Measurements from ENCODE around the gene FGD6.
"Not testable (repeated sequence)": the region's sequence is repeated elsewhere in the genome, so short reads cannot be mapped to it uniquely, and the experiment has no call there.

Gene FGD6

GRCh38 chr12:95204141-95204866 lies 13.0 kb downstream of the FGD6 start:
- DNase-seq = no peak

GRCh38 chr12:95203487-95204030 lies 13.7 kb downstream of the FGD6 start:
- DNase-seq = no peak

DNA sequence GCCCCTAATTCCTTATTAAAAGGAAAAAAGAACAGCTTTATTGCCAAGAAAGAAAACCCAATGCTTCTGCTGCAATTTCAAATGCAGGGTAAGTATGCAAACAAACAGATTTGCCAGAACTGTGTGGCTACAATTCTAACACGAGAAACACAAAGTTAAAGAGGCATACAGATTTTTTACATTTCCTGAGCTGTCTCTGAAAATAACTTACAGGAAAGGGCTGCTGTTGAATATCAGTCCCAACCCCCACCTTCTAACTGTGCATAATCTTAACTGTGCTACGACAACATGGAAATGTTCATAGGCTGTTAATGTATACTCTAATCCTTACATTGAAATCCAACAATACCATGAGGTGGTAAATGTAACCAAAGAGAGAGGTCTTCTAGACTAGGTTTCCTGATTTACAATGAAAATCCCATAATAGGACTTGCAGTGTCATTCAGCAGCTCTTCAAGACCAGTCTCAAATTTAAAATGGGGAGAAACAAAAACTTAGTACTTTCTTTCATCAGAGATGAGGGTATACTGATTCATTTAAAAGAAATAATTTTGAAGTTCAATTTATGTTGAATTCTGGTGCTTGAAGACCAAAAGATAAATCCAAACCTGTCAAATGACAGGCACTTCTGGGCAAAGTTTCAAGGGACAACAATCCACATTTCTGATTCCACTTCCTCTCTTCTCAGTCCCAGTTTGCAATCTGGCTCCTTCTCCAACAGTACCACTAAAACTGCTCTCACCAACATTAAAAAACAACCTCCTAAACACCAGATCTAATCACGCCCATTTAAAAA lies 14.4 kb downstream of the FGD6 start:
- DNase-seq = no peak

DNA sequence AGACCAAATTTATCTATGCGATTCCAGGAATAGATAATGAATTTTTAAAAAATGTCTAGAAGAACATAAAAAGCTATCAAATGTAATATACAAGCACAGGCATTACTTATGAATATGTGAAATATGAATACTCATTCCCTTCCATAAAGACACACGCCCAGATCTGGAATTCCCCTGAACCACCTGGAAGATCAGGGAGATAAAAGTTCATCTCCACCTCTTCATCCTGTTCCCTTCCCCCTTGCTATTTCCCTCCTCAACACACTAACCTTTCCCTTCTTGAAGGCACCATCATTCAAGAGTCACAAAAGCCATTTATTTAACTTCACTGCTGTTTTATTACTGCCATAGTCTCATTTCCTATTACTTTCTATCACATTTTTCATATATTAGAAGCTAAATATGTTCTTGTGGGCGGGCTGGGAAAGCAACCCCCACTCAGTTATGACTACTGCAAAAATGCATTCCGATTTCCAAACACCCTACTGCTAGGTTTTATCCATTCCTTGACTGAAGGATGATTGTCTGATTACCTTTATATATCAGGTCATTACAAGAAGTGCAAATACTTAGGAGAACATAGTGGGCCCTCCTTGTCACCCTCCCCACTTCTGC lies 16.1 kb downstream of the FGD6 start:
- no peak for DNase-seq

DNA sequence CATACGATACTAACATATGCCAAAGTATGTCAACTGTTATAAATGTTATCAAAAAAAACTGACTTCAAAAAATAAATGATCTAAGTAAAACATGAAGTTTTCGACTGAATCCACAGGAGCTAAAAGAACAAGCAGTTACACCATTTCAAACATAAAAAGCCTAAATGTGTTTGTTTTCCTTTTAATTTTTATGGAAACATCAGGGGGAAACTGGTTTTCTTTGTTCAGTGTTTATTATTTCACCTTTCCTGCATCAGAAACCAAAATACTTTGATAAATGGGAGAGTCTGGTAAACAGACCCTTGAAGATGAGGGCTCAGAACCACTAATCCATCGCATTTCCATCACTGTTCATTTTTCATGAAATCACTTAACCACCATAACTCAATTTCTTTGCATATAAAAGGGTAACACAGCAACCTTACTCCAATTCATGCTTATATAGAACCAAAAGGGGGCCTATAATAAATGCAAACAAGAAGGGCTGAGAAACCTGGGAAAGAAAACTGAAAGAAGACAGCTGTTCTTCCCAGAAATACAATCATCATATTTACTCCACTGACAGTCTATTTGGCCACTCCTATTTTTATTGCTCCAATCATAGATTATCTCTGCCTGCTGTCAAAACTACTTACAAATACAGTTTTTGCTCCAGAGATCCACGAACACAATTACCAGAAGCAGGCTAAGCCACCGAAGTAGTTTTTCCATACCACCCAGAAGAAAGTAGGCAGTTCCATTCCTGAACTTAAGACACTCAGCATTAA lies 17.0 kb downstream of the FGD6 start:
- DNase-seq = no peak

GRCh38 chr12:95198914-95199313 lies 18.4 kb downstream of the FGD6 start:
- DNase-seq = no peak

DNA sequence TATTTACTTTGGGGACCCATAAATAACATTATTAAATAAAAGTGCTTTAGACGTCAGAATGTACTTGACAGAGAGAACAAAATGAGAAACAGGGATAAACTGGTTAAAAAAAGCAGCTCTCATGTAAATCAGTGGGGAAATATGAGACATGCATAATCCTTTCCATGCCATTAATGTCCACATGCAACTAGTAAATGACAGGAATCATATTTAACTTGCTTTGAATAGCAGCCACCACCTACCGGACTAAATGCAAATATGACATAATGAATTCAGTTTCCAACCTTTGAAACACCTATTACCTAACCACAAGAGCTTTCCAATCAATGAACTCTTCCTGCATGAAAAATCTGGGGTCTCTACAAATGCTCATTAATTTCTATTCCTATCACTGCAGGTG lies 19.6 kb downstream of the FGD6 start:
- no peak for DNase-seq

DNA sequence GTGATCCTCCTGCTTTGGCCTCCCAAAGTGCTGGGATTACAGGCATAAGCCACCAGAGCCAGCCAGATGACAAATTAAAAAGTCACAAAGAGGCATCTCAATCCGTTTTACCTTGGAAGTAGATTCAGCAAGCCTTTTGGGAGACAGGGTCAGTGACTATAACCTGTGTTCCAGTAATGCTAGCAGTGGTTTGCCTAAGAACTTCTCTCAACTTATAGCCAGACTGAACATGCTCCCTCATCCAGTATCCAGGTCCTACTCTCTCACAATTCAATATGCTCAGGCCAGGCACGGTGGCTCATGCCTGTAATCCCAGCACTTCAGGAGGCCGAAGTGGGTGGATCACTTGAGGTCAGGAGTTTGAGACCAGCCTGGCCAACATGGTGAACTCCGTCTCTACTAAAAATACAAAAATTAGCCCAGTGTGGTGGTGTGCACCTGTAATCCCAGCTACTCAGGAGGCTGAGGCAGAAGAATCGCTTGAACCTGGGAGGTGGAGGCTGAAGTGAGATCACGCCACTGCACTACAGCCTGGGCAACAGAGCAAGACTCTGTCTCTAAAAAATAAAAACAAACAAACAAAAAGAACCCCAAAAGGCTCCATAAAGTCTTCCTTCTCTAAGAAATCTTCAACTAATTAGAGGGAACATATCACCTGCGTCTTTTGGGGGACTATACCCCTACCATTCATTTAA lies 20.2 kb downstream of the FGD6 start:
- not testable (repeated sequence) for DNase-seq

DNA sequence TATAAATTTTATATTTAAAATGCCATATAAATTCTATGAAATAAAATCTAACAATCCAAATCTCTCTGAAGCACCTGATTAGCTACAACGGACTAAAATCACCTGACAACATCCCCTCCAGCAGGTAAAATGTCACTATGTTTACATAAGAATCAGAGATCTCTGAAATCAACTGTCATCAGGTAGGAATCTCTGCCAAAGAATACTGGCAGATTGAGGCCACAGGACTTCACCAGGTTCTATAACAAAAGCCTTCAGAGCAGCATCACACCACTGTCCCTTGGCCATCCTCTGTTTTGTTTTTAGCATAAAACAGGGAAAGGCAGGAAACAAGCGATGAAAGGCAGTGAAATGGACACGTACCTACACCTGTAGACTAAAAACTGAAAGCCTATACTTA lies 22.1 kb downstream of the FGD6 start:
- DNase-seq = no peak

DNA sequence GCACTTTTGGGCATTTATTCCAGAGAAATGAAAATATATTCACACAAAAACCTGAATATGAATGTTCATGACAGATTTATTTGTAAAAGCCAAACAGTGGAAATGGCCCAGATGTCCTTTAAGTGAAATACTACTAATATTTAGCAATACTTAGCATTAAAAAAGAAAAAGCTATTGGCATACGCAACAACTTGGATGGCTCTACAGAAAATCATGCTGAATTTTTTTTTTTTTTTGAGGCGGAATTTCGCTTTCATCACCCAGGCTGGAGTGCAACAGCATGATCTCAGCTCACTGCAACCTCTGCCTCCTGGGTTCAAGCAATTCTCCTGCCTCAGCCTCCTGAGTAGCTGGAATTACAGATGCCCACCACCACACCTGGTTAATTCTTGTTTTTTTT lies 24.1 kb downstream of the FGD6 start:
- DNase-seq = no peak

GRCh38 chr12:95192271-95192670 lies 25.0 kb downstream of the FGD6 start:
- no peak for DNase-seq

- DNase-seq = no peak
Measured at GRCh38 chr12:95191060-95191696, 26.1 kb downstream of the FGD6 start.

DNA sequence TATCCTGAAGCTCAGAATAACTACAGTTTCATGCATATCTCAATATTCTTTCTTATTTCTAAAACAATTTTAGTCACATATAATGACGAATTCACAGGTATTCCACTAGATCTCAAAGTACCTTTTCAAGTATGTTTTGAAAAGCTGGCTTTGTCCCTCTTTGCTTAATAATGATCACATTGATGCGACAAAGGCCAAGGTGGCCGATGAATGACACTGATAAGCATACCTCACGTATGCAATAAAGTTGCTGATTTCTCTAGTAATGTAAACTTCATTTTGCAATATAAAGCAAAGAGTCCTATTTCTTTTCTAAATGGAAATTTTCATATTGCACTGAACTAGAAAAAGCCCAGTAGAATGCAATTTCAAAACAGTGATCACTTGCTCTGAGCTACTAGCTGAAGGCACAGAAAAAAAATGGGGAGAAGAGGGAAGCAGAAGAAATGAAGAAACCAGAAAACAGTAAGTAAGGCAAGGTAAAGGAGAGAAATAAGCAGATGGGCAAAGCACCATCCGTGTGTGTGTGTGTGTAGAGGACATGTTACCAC lies 29.3 kb downstream of the FGD6 start:
- DNase-seq = no peak

GRCh38 chr12:95185854-95186253 lies 31.4 kb downstream of the FGD6 start:
- no peak for DNase-seq

DNA sequence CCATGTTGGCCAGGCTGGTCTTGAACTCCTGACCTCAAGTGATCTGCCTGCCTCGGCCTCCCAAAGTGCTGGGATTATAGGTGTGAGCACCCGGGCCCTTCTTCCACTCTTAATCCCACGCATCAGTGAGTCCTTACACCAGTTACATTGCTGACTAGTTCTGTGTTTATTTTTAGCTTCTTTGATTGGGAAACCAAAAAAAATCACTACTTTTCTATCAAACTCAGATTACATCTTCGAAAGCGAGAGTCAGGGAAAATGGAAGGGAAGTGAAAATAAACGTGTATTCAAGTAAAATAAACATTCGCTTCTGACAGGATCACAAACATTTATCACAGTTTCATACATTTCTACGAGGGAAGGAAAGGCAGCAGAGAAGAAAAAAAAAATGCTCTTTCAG lies 32.2 kb downstream of the FGD6 start:
- DNase-seq = no peak

GRCh38 chr12:95184121-95184520 lies 33.1 kb downstream of the FGD6 start:
- DNase-seq = no peak

GRCh38 chr12:95182868-95183415 lies 34.3 kb downstream of the FGD6 start:
- DNase-seq = no peak

DNA sequence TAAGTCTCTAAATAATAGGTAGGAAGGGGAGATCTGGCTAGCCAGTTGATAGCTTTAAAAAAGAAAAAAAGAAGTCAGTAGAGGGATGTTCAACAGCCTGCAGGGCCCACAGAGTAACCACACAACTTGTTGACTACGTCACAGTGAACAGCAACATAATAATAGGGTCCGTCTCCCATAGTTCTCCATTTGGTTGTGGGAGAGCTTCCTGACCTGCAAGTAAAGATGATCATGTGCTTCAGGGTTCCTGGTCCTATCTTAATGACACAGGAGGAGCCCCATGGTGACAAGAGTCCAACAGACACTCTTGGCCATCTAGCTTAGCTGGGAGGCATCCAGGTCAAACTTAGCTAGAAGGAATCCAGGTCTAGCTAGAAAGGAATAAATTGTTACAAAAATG lies 36.2 kb downstream of the FGD6 start:
- no peak for DNase-seq

DNA sequence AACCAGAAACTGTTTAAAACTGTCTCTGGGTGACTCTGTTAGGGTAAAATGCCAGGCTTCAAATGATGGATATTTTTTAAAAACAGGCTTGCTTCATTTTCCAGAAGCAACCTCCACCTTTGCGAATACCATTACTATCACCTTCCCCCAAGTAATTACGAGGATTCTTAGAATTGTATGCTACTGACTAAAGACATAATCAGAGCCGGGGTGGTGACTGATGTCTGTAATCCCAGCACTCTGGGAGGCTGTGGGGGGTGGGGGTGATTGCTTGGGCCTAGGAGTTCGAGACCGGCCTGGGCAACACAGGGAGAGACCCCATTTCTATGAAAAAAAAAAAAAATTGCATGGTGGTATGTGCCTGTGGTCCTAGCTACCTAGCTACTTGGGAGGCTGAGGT lies 38.3 kb downstream of the FGD6 start:
- no peak for DNase-seq

GRCh38 chr12:95178136-95178535 lies 39.1 kb downstream of the FGD6 start:
- DNase-seq = no peak

DNA sequence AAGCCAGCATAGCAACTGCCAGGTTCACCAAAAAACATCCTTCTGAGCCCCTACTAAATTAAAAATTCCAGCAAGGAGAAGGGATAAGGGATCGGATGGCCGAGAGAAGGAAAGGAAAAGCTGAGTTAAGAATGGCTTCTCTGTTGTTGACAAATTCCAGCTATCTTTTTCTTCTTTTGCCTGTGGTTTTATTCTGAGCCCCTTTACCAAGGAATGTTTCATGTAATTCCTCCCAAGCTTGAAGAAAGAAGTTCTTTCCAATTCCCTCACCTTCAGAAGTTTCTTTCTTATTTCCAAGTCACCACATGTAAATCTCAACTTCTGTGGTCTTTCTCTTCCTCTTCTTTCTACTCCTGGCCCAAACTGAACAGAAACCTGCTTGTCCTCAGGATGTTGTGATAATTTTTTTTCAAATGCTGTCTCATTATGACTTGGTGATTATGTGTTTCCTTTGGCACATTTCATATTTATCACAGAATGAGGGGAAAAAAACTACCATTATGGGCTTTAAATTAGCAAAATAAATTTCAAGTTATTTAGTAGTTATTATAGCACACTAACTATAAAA lies 40.0 kb downstream of the FGD6 start:
- no peak for DNase-seq

All from effector CD4-positive, alpha-beta T cell (primary cell).